H1 (cell line): ENCODE results near the gene ACSF3. TPM values are rescaled to one million over a fixed set of nuclear protein-coding genes. Genes with fewer than 3 reads are reported as not detected.

Experiments used
- CTCF ChIA-PET: fragments of 300-600 bp; sonication (Branson Sonifier 250); formaldehyde crosslinking; loops from one replicate; lab custom pipeline; 2021; ENCODE audit not compliant: partially characterized antibody; lab: Charles Lee
- POLR2A ChIA-PET: fragments of 300-600 bp; sonication (Branson Sonifier 250); formaldehyde crosslinking; loops from one replicate; lab custom pipeline; 2021; ENCODE audit warnings: inconsistent platforms; ENCODE audit not compliant: partially characterized antibody; lab: Charles Lee
- DNase-seq, 2 experiments: peaks; one replicate each; pipeline versions ENCODE4 v3.0.0 to v3.0.0-alpha.2; 2010 to 2022; ENCODE audit warnings: low spot score in 2 of 2, low read depth in 1 of 2, mixed read lengths in 1 of 2
- FAIRE-seq: peaks from 2 replicates; lab custom pipeline; 2011; peaks lifted over from hg19 to GRCh38; lab: Jason Lieb, UNC
- H2AFZ ChIP-seq: 2 replicates; pipeline ENCODE4 v1.8.1; 2012; ENCODE audit warnings: low read length, inconsistent platforms
- H2AK5ac ChIP-seq: 2 replicates; pipeline ENCODE4 v1.6.1; 2013; ENCODE audit warnings: low read depth, low read length
- H2BK120ac ChIP-seq: replicated peaks from 2 replicates; pipeline ENCODE3; 2013; ENCODE audit warnings: low read depth, low read length, inconsistent platforms
- H2BK12ac ChIP-seq: 2 replicates; pipeline ENCODE4 v1.6.1; 2013; ENCODE audit warnings: low read depth, low read length
- H2BK15ac ChIP-seq: 2 replicates; pipeline ENCODE4 v1.6.1; 2013; ENCODE audit warnings: low read length
- H2BK20ac ChIP-seq: 2 replicates; pipeline ENCODE4 v1.6.1; 2013; ENCODE audit warnings: low read length
- H2BK5ac ChIP-seq: 2 replicates; pipeline ENCODE4 v1.6.1; 2013; ENCODE audit warnings: low read depth, low read length
- H3K14ac ChIP-seq: 2 replicates; pipeline ENCODE4 v1.6.1; 2013; ENCODE audit warnings: inconsistent platforms; ENCODE audit not compliant: insufficient read length
- H3K18ac ChIP-seq: 2 replicates; pipeline ENCODE4 v1.6.1; 2013; ENCODE audit warnings: low read length; ENCODE audit errors: extremely low read depth
- H3K23ac ChIP-seq: 2 replicates; pipeline ENCODE4 v1.6.1; 2013; ENCODE audit warnings: inconsistent platforms; ENCODE audit not compliant: insufficient read length
- H3K23me2 ChIP-seq: 2 replicates; pipeline ENCODE4 v1.6.1; 2013; ENCODE audit warnings: low read depth, low read length
- H3K27ac ChIP-seq: 2 replicates; pipeline ENCODE4 v1.6.1; 2011; ENCODE audit warnings: low read depth, low read length, inconsistent platforms
- H3K27me3 ChIP-seq, 4 experiments: replicated peaks in 1 of 4; 1 replicate in 1 of 4; 2 replicates in 3 of 4; pipeline versions ENCODE4 v1.6.1 to v1.8.1; 2011 to 2013; ENCODE audit warnings: low read length in 3 of 4, mild to moderate bottlenecking in 3 of 4, inconsistent platforms in 2 of 4, mixed read lengths in 2 of 4, moderate library complexity in 1 of 4; ENCODE audit not compliant: control insufficient read depth in 3 of 4, insufficient read depth in 3 of 4; ENCODE audit errors: extremely low read depth in 1 of 4
- H3K36me3 ChIP-seq, 4 experiments: 2 replicates each; pipeline versions ENCODE4 v1.6.1 to v1.8.1; 2011 to 2013; ENCODE audit warnings: mild to moderate bottlenecking in 4 of 4, low read length in 3 of 4, moderate library complexity in 2 of 4, control low read depth in 1 of 4, inconsistent platforms in 1 of 4; ENCODE audit not compliant: insufficient read depth in 4 of 4, control insufficient read depth in 2 of 4
- H3K4ac ChIP-seq: replicated peaks from 2 replicates; pipeline ENCODE3; 2013; ENCODE audit warnings: low read length, low read depth, mixed read lengths, inconsistent platforms; ENCODE audit not compliant: insufficient read length
- H3K4me1 ChIP-seq, 4 experiments: replicated peaks in 1 of 4; 1 replicate in 1 of 4; 2 replicates in 3 of 4; pipeline versions ENCODE4 v1.6.1 to v1.8.1; 2011 to 2013; ENCODE audit warnings: low read length in 3 of 4, inconsistent platforms in 2 of 4, mixed read lengths in 1 of 4; ENCODE audit not compliant: insufficient read depth in 4 of 4, control insufficient read depth in 3 of 4
- H3K4me2 ChIP-seq, 2 experiments: 2 replicates each; pipeline versions ENCODE4 v1.6.1 to v1.8.1; 2011 to 2013; ENCODE audit warnings: low read depth in 2 of 2, low read length in 2 of 2, control low read depth in 1 of 2, inconsistent platforms in 1 of 2, mild to moderate bottlenecking in 1 of 2; ENCODE audit not compliant: insufficient read depth in 1 of 2
- H3K4me3 ChIP-seq, 4 experiments: fragments of 200-600, 300-600 bp in 1 of 4; sonication (generic), shearing (Covaris generic), sonication (Bioruptor Twin) in 1 of 4; 2 replicates each; pipeline versions ENCODE4 v1.5.1 to v1.8.1; 2011 to 2016; ENCODE audit warnings: low read length in 4 of 4, low read depth in 3 of 4, control low read depth in 2 of 4, inconsistent platforms in 2 of 4, mild to moderate bottlenecking in 2 of 4, mixed read lengths in 1 of 4, moderate library complexity in 1 of 4; ENCODE audit not compliant: insufficient read depth in 2 of 4; ENCODE audit errors: extremely low read depth in 1 of 4
- H3K56ac ChIP-seq: replicated peaks from 2 replicates; pipeline ENCODE3; 2013; ENCODE audit warnings: low read depth, mild to moderate bottlenecking, mixed read lengths, low read length, inconsistent platforms; ENCODE audit not compliant: insufficient read length
- H3K79me1 ChIP-seq: 2 replicates; pipeline ENCODE4 v1.6.1; 2013; ENCODE audit warnings: low read depth, low read length, control low read depth
- H3K79me2 ChIP-seq, 2 experiments: 2 replicates each; pipeline versions ENCODE4 v1.6.1 to v1.8.1; 2012 to 2013; ENCODE audit warnings: low read length in 2 of 2, mild to moderate bottlenecking in 2 of 2, inconsistent platforms in 1 of 2; ENCODE audit not compliant: insufficient read depth in 2 of 2, control insufficient read depth in 1 of 2
- H3K9ac ChIP-seq, 4 experiments: replicated peaks in 1 of 4; 1 replicate in 1 of 4; 2 replicates in 3 of 4; pipeline versions ENCODE4 v1.6.1 to v1.8.1; 2011 to 2013; ENCODE audit warnings: low read depth in 3 of 4, low read length in 3 of 4, control low read depth in 2 of 4, mild to moderate bottlenecking in 2 of 4, moderate library complexity in 2 of 4, inconsistent platforms in 1 of 4; ENCODE audit errors: extremely low read depth in 1 of 4
- H3K9me3 ChIP-seq, 2 experiments: 2 replicates each; pipeline versions ENCODE4 v1.6.1 to v1.8.1; 2012 to 2013; ENCODE audit warnings: mild to moderate bottlenecking in 2 of 2, moderate library complexity in 2 of 2, control low read depth in 1 of 2, inconsistent platforms in 1 of 2, low read depth in 1 of 2, low read length in 1 of 2, mixed read lengths in 1 of 2; ENCODE audit not compliant: insufficient read depth in 2 of 2
- H4K20me1 ChIP-seq, 2 experiments: replicated peaks in 1 of 2; 2 replicates each; pipeline versions ENCODE3 to v1.8.1; 2011 to 2013; ENCODE audit warnings: inconsistent platforms in 2 of 2, low read length in 2 of 2, mild to moderate bottlenecking in 1 of 2; ENCODE audit not compliant: insufficient read depth in 2 of 2, control insufficient read depth in 1 of 2
- H4K5ac ChIP-seq: 2 replicates; pipeline ENCODE4 v1.6.1; 2013; ENCODE audit warnings: low read length, low read depth, mixed read lengths, inconsistent platforms; ENCODE audit not compliant: insufficient read length
- H4K8ac ChIP-seq: 2 replicates; pipeline ENCODE4 v1.8.0; 2013; ENCODE audit warnings: mild to moderate bottlenecking, moderate library complexity, low read length, inconsistent platforms; ENCODE audit not compliant: insufficient read depth; ENCODE audit errors: extremely low read depth
- H4K91ac ChIP-seq: replicated peaks from 2 replicates; pipeline ENCODE3; 2013; ENCODE audit warnings: low read length, mixed read lengths, inconsistent platforms; ENCODE audit not compliant: insufficient read length
- CBX8 ChIP-seq: fragments of 300-800, 300-1000 bp; sonication (generic); IDR thresholded peaks from 2 replicates; pipeline ENCODE4 v1.7.1; 2016; ENCODE audit warnings: low read depth, low read length, borderline replicate concordance
- CTBP2 ChIP-seq: IDR thresholded peaks from 2 replicates; pipeline ENCODE4 v1.7.0; 2011; ENCODE audit warnings: borderline replicate concordance, mild to moderate bottlenecking, moderate library complexity, mixed read lengths, low read length; ENCODE audit not compliant: insufficient read depth, insufficient read length
- EP300 ChIP-seq, 2 experiments: IDR thresholded peaks; 1 replicate in 1 of 2; 2 replicates in 1 of 2; pipeline ENCODE4 v1.6.1; 2011 to 2012; ENCODE audit warnings: low read depth in 2 of 2, low read length in 2 of 2, mild to moderate bottlenecking in 2 of 2, borderline replicate concordance in 1 of 2, inconsistent platforms in 1 of 2, moderate library complexity in 1 of 2
- FOSL1 ChIP-seq: IDR thresholded peaks from 2 replicates; pipeline ENCODE4 v1.6.1; 2011; ENCODE audit warnings: mild to moderate bottlenecking, low read depth, low read length, moderate library complexity; ENCODE audit not compliant: insufficient read depth
- KDM1A ChIP-seq: fragments of 200-600, 300-600 bp; sonication (generic); IDR thresholded peaks from 2 replicates; pipeline ENCODE4 v1.7.1; 2016; ENCODE audit warnings: mild to moderate bottlenecking, low read length, borderline replicate concordance
- SIN3A ChIP-seq, 2 experiments: IDR thresholded peaks in 1 of 2; conservative IDR thresholded peaks in 1 of 2; 2 replicates each; pipeline ENCODE4 v1.6.1; 2011 to 2012; ENCODE audit warnings: low read length in 2 of 2, improper control_type of control experiment in 1 of 2, low read depth in 1 of 2, mild to moderate bottlenecking in 1 of 2
- SIX5 ChIP-seq: IDR thresholded peaks from 2 replicates; pipeline ENCODE4 v1.6.1; 2011; ENCODE audit warnings: mild to moderate bottlenecking, low read depth, low read length
- TAF7 ChIP-seq: optimal IDR thresholded peaks from 2 replicates; pipeline ENCODE3; 2011; ENCODE audit warnings: low read depth, mild to moderate bottlenecking, inconsistent platforms, low read length, moderate library complexity, borderline replicate concordance
- TEAD4 ChIP-seq: IDR thresholded peaks from 2 replicates; pipeline ENCODE4 v1.6.1; 2012; ENCODE audit warnings: low read depth, low read length, inconsistent platforms, mixed read lengths
- WGBS, 2 experiments: shearing (Covaris generic) in 1 of 2; methylation state at CpG; one replicate each; pipeline versions ENCODE4 v1.1.6 to v1.1.7; 2013 to 2015; ENCODE audit warnings: low lambda C conversion rate in 2 of 2, mixed read lengths in 2 of 2, inconsistent platforms in 1 of 2, low coverage in 1 of 2, missing lambda C conversion rate in 1 of 2; ENCODE audit not compliant: insufficient replicate concordance in 2 of 2, insufficient coverage in 1 of 2, insufficient read length in 1 of 2; ENCODE audit errors: extremely low coverage in 1 of 2, missing lambda C conversion rate in 1 of 2; 5-methylcytosine and 5-hydroxymethylcytosine counted together
- polyA plus RNA-seq, 7 experiments: library from polyadenylated mRNA; depleted of rRNA in 3 of 7; stranded (reverse) in 5 of 7; unstranded in 2 of 7; fragments of >200 nt in 5 of 7; fragments of 200-250 nt in 2 of 7; gene quantifications; 1 replicate in 5 of 7; 2 replicates in 1 of 7; 4 replicates in 1 of 7; pipeline versions ENCODE4 v1.2.1 to v1.2.3, GENCODE V29; 2011 to 2013; ENCODE audit warnings: missing spikeins in 2 of 7, mixed read lengths in 2 of 7
- total RNA-seq: library from RNA; stranded (reverse); fragmentation: NEBNext Ultra II Directional; extraction: Animal tissue kit (Norgen Biotek cat#: 25700); gene quantifications from 2 replicates; pipeline ENCODE4 v1.2.1, GENCODE V29; 2021
- TF ChIP-seq, protein P1 (sequence below): IDR thresholded peaks from 2 replicates; pipeline ENCODE4 v1.6.1; 2011; ENCODE audit warnings: low read depth, mild to moderate bottlenecking, low read length; ENCODE audit not compliant: insufficient read depth

Gene ACSF3
- total and polyA plus RNA-seq, 2 of the 8 experiments (the other 6 are each of a cell fraction or from before 2014, with no cell fraction given) = 15.6 to 22.9 TPM

DNA sequence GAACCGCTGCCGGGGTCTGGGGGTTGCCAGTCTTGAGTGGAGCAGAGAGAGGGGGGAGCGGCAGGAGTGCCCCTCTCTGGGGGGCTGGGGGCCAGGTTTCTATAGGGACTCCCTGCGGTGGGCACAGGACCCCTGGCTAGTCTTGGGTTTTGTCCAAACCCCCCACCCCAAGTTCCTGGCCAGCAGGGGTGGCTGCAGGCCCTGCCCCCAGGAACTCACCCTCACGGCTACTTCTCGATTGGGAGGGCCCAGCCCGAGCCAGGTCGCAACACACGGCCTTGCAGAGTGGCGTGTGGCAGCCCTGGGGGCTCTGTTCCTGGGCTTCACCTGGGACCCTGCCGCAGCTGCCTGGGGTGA is 78.5 kb downstream of the ACSF3 start:
- no peak for FAIRE-seq
- peak overlapping the region in 1 of 2 experiments; percentile 65; a peak in 1 of 4 replicates for H3K4me2 ChIP-seq
- CTCF ChIA-PET = no interaction called here

More for the DNA sequence above, 78.5 kb downstream of the ACSF3 start:
- Histone ChIP-seq H3K27me3 (peaks cover 0 to 7% (median 4%) of the 10 kb centered on the region in 4 experiments; a peak in 4 of 7 replicates), H4K5ac (no peak overlapping the region), H3K9me3 (no peaks in the 10 kb centered on the region), H3K23me2 (peaks cover 5% of the 10 kb centered on the region), H2AFZ (no peak overlapping the region), H2BK20ac (no peak overlapping the region), H3K18ac (no peak overlapping the region), H3K79me2 (no peaks in the 10 kb centered on the region), H2BK5ac (no peak overlapping the region), H4K8ac (no peak overlapping the region; the same call in 1 of the 2 replicates), H3K4me3 (no peak overlapping the region), H4K91ac (no peak overlapping the region), H3K14ac (no peak overlapping the region), H3K9ac (no peak overlapping the region), H2BK15ac (no peak overlapping the region), H2BK120ac (no peak overlapping the region), H3K23ac (no peak overlapping the region), H3K56ac (no peak overlapping the region), H2AK5ac (no peak overlapping the region), H3K4me1 (peaks cover 0 to 28% (median 18%) of the 10 kb centered on the region in 4 experiments; a peak in 6 of 7 replicates), H3K27ac (no peak overlapping the region), H4K20me1 (peaks cover 0 to 3% of the 10 kb centered on the region in 2 experiments), H2BK12ac (no peak overlapping the region), H3K79me1 (no peaks in the 10 kb centered on the region), H3K36me3 (no peaks in the 10 kb centered on the region), H3K4ac (no peak overlapping the region)
- TF ChIP-seq SIN3A (conservative IDR thresholded peaks at IDR 0.05 in 1 of 2, IDR thresholded peaks at IDR 0.05 in 1 of 2; ENCODE audit: low read depth in 1 of 2, low read length in 2 of 2) (no peak), TEAD4 (no peak), CBX8 (no peak), EP300 (IDR thresholded peaks at IDR 0.05; ENCODE audit: borderline replicate concordance in 1 of 2, low read depth in 2 of 2, low read length in 2 of 2) (no peak), FOSL1 (no peak), CTBP2 (no peak), SIX5 (no peak), TAF7 (no peak), KDM1A (no peak)
- TF ChIP-seq, protein P1, sequence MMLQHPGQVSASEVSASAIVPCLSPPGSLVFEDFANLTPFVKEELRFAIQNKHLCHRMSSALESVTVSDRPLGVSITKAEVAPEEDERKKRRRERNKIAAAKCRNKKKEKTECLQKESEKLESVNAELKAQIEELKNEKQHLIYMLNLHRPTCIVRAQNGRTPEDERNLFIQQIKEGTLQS = no peak
- 90% methylated on average over 11 of the region's 11 CpGs; no CpG with 5 or more reads in 1 of the 2 experiments for WGBS, 2 experiments
- POLR2A ChIA-PET = interaction anchor here (1.1 kb wide), 1 partner anchor 28 kb away, joined by 3 read pairs; the partner anchor contains the start of gene SLC22A31
- DNase-seq = no peak
